KG1 (cell line): Measurements from ENCODE around the gene MDFI.

Experiments
- DNase-seq: peaks from one replicate; lab custom pipeline; 2025; lab: John Stamatoyannopoulos, UW

Gene MDFI

GRCh38 chr6:41651246-41651961 lies 13.1 kb downstream of the MDFI start:
- no peak for DNase-seq

DNA sequence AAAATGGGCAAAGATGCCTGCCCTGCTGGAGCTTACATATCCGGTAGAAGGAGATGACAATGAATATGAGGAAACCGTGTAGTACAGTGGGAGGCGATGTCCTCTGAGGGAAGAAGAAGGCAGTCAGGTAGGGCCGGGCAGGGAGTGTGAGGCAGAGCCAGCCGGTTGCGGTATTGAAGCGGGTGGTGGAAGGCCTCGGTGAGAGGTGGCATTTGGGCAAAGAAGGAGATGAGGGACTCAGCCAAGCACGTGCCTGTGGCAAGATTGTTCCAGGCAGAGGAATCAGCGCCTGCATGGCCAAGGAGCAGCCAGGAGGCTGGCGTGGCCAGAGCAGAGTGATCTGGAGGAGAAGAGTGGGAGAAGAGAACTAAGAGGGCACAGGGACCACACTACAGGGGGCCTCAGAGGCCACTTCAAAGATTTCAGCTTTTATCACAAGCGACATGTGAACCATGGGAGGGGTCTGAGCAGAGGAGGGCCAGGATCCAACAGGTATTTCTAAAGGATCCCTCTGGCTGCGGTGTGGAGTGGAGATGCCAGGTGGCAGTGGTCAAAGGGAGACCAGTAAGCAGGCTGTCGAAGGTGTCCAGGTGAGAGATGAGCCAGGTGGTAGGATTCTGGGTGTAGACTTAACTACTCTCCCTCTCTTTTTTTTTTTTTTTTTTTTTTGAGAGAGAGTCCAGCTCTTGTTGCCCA lies 13.8 kb downstream of the MDFI start:
- DNase-seq: no peak

GRCh38 chr6:41652866-41653652 lies 14.8 kb downstream of the MDFI start:
- DNase-seq: no peak

GRCh38 chr6:41653691-41654090 lies 15.4 kb downstream of the MDFI start:
- DNase-seq: no peak

- no peak for DNase-seq
Observed at GRCh38 chr6:41654151-41654697, 16.0 kb downstream of the MDFI start.

- no peak for DNase-seq
Observed at GRCh38 chr6:41654698-41655151, 16.5 kb downstream of the MDFI start.

DNA sequence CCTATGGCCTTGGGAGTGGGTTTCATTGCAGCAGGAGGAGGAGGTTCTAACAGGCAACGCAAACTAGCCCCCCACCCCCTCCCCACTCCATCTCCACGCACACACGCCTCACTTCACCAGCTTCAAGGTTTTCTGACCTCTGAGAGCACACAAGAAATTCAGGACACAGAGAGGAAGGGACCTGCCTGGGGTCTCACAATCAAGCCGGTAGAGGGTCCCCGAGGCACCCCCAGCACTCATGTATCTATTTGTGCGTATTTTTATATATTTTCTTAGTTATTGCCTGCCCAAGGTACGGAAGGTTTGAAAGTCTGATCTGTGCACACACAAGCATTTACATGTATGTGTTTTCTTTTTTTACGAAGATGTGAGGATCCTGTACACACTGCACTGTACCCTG lies 16.9 kb downstream of the MDFI start:
- no peak for DNase-seq

- no peak for DNase-seq
Observed at GRCh38 chr6:41655646-41656001, 17.4 kb downstream of the MDFI start.

DNA sequence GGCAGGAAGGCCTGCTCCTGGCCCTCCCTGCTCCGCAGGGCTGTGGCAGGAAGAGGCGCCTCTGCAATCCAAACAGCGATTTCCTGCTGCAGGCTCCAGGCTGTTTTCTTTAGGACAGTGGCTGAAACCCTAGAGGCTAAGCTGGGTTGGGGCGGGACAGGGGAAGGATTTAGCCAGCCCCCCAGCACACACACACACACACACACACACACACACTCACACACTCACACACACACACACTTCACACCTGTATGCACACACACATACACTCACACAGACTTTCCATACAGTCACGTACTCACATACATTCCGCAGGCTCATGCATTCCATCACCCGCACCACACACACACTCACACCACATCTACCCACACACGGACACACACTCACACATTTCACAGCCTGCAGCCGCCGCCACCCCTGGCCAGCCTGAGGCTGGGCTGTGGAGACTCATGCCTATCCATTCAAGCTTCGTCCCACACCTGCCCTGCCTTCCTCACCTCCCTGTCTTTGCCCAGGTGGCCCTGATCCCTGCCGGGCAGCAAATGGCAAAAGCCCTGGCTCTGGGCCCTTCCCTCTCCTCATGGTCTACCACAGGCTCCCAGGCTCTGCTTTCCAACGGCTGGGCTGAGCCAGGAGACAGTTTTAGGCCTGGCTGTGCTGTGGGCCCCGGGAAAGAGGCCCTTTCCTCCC lies 17.9 kb downstream of the MDFI start:
- DNase-seq: no peak

DNA sequence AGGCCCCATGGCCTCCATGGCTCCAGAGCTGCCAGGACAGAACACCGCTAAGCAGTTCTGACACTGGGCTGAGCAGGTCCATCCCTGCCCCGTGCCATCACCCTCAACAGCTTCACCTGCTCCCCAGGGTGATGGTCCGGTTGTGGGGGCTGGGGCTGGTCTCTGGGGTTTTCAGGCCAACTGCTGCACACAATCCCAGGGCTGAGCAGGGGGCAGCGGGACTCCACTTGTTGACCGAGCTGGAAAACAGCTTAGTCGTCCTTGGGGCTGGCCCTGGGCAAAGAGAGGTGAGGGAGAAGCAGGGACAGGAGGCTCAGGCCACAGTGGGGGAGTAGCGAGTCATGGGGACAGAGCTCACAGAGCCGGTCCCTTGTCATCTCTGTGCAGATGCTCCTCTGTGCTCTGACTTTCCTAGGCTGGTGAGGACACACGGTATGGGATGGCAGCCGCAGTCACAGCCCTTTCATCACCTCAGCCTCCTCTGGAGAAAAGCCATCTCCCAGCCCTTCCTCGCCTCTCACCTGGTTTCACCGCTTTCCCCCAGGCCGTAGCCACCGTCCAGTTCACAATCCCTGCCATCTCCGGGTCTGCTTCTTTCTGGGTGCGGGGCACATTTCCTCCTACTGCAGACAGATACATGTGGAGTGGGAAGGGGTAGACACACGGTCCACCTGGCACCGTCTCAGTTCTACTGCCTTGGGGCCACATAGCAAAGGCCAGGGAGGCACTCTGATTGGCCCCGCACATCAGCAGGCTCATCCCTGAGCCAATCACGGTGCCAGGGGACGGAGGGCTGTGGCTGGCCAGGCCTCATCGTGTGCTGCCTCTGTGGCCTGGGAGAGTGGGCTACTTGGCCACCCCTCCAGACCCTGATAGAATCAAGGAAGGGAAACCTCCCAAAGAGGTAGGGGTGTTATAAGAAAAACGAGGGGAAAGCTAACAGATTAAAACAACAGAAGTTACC lies 19.1 kb downstream of the MDFI start:
- no peak for DNase-seq

- DNase-seq: no peak
Observed at GRCh38 chr6:41658636-41659035, 20.4 kb downstream of the MDFI start.

DNA sequence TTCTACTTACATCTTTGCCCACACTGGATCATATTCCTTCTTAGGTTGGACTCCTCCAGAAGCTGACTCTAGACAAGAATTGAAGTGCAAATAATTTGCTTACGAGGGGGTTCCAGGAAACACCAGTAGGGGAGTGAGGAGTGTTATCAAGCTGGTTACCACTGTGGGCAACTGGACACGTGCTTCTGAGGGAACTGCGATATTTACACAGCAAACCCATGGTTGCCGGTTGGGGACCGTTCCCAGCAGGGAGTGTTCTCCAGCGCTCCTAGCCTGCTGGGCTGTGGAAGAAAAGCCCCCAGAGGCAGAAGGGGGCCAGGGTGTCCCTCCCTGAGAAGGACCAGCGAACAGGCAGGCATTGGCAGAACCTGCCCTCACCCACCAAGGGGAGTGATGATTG lies 21.7 kb downstream of the MDFI start:
- DNase-seq: no peak

DNA sequence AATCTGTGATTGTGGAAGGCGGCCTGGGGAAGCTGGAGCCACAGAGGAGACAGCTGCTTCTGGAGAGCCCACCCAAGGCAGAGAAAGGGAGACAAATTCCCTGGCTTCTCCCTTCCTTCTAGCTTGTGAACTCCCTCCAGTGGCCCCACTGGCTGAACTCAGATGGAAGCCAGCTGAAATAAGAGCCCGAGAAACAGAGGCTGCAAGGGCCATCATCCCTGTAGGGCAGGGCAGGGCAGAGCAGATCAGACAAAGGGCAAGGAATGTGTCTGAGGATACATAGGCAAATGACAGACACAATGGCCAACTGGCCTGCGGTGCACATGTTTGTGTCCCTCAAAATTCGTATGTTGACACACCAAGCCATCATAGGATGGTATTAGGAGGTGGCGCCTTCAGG lies 25.3 kb downstream of the MDFI start:
- no peak for DNase-seq

DNA sequence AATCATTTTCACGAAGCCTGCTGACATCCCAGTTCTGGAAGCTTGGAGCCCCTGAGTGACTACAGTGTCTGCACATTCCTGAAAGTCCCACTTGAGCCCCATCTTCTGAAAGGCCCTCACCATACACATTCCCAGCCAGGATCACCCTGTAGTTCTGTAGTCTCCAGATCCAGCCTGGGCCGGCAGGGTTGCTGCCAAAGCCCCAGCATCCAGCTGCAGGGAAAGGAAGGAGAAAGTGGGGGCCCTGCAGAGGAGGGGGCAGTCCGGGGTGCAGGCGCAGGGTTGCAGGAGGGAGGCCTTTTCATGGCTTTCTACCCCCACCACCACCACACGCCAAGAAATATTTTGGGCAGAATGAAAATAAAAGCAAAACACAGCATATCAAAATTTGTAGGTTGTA lies 26.0 kb downstream of the MDFI start:
- DNase-seq: no peak

- DNase-seq: no peak
Observed at GRCh38 chr6:41667195-41667594, 28.9 kb downstream of the MDFI start.

DNA sequence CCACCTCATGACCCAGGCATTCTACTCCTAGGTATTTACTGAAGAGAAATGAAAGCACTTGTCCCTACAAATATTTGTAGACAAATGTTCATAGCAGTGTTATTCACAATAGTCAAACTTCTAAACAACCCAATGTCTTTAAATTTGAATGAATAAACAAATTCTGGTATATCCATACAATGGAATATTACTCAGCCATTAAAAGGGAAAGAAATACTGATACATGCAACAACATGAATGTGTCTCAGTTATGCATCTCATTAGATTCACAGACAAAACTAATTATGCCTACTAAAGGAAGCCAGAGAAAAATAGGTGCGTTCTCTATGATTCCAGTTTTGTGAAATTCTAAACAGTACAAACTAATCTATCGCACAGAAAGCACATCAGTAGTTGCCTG lies 30.7 kb downstream of the MDFI start:
- no peak for DNase-seq

DNA sequence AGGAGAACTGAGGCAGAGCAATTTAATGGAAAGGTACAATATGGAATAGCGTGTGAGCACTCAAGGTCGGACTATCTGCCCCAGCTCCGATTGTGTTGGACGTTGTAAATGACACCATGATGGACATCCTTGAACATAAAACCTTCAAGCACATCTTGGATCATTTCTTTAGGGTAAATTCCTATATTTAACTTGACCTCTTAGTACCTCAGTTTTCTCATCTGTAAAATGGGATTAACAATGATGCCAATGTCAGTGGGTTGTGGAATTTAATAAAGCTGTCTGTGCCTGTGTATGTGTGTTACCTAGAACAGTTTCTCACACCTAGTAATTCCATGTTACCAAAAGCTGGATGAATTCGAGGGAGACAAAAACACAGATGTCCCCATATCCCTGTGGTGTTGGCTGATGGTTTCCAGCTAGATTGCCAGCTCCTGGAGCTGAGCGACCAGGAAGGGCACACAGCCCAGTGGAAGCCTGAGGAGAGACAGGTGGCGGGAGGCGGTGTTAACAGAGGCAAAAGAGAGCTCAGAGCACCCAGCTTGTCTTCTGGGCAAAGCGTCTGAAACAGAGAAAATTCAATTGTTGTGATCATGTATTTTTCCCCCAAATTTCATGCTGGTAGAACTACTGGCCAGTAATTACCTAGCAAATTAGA lies 32.6 kb downstream of the MDFI start:
- DNase-seq: no peak

GRCh38 chr6:41671376-41671775 lies 33.1 kb downstream of the MDFI start:
- no peak for DNase-seq

DNA sequence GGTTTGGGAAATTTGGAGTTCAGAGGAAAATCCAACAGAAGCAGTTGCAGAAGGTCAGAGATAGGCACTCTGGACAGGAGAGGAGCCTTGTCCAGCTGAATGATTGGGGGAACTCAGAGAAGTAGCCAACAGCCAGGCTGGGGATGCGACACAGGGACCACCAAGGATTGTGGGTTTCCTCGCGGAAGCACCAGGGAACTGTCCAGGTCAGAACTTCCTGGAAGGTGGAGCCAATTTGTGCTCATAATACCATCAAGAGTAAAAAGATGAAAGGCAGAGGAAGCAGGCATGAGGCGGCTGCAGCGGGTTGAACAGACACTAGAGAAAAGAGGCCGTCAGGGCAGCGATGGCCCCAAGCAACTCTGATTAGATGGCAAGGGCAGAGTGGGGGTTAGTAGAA lies 33.7 kb downstream of the MDFI start:
- DNase-seq: no peak
